DND-41 (cell line): ENCODE data around the gene POLE2.

Experiments used
- ATAC-seq: fragments of 200-7000 bp; cut with Tn5 transposase; 3 replicates; pipeline ENCODE4 v1.9.1; 2021; ENCODE audit warnings: low read depth; ENCODE audit not compliant: insufficient read depth
- DNase-seq: peaks from one replicate; pipeline ENCODE4 v3.0.0-alpha.2; 2020
- H2AFZ ChIP-seq: 2 replicates; pipeline ENCODE4 v1.6.0; 2012; ENCODE audit warnings: low read depth, low read length
- H3K27ac ChIP-seq: 2 replicates; pipeline ENCODE4 v1.5.1; 2012; ENCODE audit warnings: low read length, inconsistent platforms
- H3K27me3 ChIP-seq: fragments of 200-600 bp; sonication (generic); 2 replicates; pipeline ENCODE4 v1.6.0; 2012; ENCODE audit warnings: low read length, mild to moderate bottlenecking, inconsistent platforms; ENCODE audit not compliant: insufficient read depth, poor library complexity
- H3K36me3 ChIP-seq: 2 replicates; pipeline ENCODE4 v1.5.1; 2012; ENCODE audit warnings: low read length, inconsistent platforms; ENCODE audit not compliant: insufficient read depth
- H3K4me1 ChIP-seq: 2 replicates; pipeline ENCODE4 v1.5.1; 2012; ENCODE audit warnings: mild to moderate bottlenecking, low read length; ENCODE audit not compliant: insufficient read depth
- H3K4me2 ChIP-seq: 2 replicates; pipeline ENCODE4 v1.6.0; 2012; ENCODE audit warnings: mild to moderate bottlenecking, moderate library complexity, low read length, inconsistent platforms; ENCODE audit not compliant: insufficient read depth
- H3K4me3 ChIP-seq, 2 experiments: fragments of 200-600 bp in 1 of 2; shearing (Covaris generic) in 1 of 2; 2 replicates each; pipeline ENCODE4 v1.5.1; 2012 to 2016; ENCODE audit warnings: inconsistent platforms in 2 of 2, low read length in 2 of 2, mild to moderate bottlenecking in 2 of 2, low read depth in 1 of 2, moderate library complexity in 1 of 2
- H3K79me2 ChIP-seq: 2 replicates; pipeline ENCODE4 v1.6.0; 2012; ENCODE audit warnings: low read length, inconsistent platforms; ENCODE audit not compliant: insufficient read depth
- H3K9ac ChIP-seq: 2 replicates; pipeline ENCODE4 v1.6.0; 2012; ENCODE audit warnings: low read depth, mild to moderate bottlenecking, inconsistent platforms, low read length, moderate library complexity
- H3K9me3 ChIP-seq: 2 replicates; pipeline ENCODE4 v1.5.1; 2012; ENCODE audit warnings: low read length, moderate library complexity, mild to moderate bottlenecking, inconsistent platforms; ENCODE audit not compliant: insufficient read depth, severe bottlenecking
- H4K20me1 ChIP-seq: 2 replicates; pipeline ENCODE4 v1.6.0; 2012; ENCODE audit warnings: low read length; ENCODE audit not compliant: insufficient read depth
- CTCF ChIP-seq: IDR thresholded peaks from 2 replicates; pipeline ENCODE4 v1.5.1; 2012; ENCODE audit warnings: borderline replicate concordance, low read length, moderate library complexity, mild to moderate bottlenecking; ENCODE audit not compliant: poor library complexity, severe bottlenecking; ENCODE audit errors: extremely low read depth
- EZH2 ChIP-seq: IDR thresholded peaks from 3 replicates; pipeline ENCODE4 v1.6.1; 2012; ENCODE audit warnings: borderline replicate concordance, low read depth, mild to moderate bottlenecking, moderate library complexity, low read length, inconsistent platforms; ENCODE audit not compliant: severe bottlenecking

The POLE2 gene

GRCh38 chr14:49679271-49679670 lies 8.7 kb downstream of the POLE2 start:
- Histone ChIP-seq H3K4me3 (no peak overlapping the region), H3K79me2 (peaks cover 66% of the 10 kb centered on the region), H3K9ac (no peak overlapping the region), H3K9me3 (no peaks in the 10 kb centered on the region), H3K27me3 (no peaks in the 10 kb centered on the region), H3K36me3 (peaks cover 76% of the 10 kb centered on the region), H2AFZ (no peak overlapping the region), H3K27ac (no peak overlapping the region), H3K4me2 (no peak overlapping the region), H4K20me1 (peaks cover 7% of the 10 kb centered on the region; the same call in 1 of the 2 replicates), H3K4me1 (no peaks in the 10 kb centered on the region)
- TF ChIP-seq EZH2 (no peak), CTCF (no peak)
- no peak for ATAC-seq
- DNase-seq, result no peak

GRCh38 chr14:49677643-49678042 lies 10.4 kb downstream of the POLE2 start:
- Histone ChIP-seq H3K9me3 (no peaks in the 10 kb centered on the region), H3K4me2 (no peak overlapping the region), H3K9ac (no peak overlapping the region), H3K27ac (no peak overlapping the region), H3K4me3 (no peak overlapping the region), H3K27me3 (no peaks in the 10 kb centered on the region), H3K4me1 (no peaks in the 10 kb centered on the region), H3K79me2 (peaks cover 52% of the 10 kb centered on the region), H2AFZ (no peak overlapping the region), H4K20me1 (peaks cover 7% of the 10 kb centered on the region; the same call in 1 of the 2 replicates), H3K36me3 (peaks cover 79% of the 10 kb centered on the region)
- TF ChIP-seq CTCF (peak; percentile 26), EZH2 (no peak)
- ATAC-seq (peak; percentile 58; the same call in 2 of the 3 replicates), DNase-seq (no peak)

GRCh38 chr14:49673586-49673985 lies 14.4 kb downstream of the POLE2 start:
- no peaks in the 10 kb centered on the region for H3K27me3 ChIP-seq
- H3K27ac ChIP-seq, result no peak overlapping the region
- TF ChIP-seq CTCF, result no peak
- no peak for TF ChIP-seq EZH2
- H3K36me3 ChIP-seq, result peaks cover 68% of the 10 kb centered on the region
- no peaks in the 10 kb centered on the region for H3K9me3 ChIP-seq
- peaks cover 7% of the 10 kb centered on the region; the same call in 1 of the 2 replicates for H4K20me1 ChIP-seq
- H3K4me1 ChIP-seq, result no peaks in the 10 kb centered on the region
- H3K4me3 ChIP-seq, result no peak overlapping the region
- ATAC-seq (no peak), DNase-seq (no peak)
- no peak overlapping the region for H3K9ac ChIP-seq
- no peak overlapping the region for H2AFZ ChIP-seq
- no peak overlapping the region for H3K4me2 ChIP-seq
- H3K79me2 ChIP-seq, result peaks cover 22% of the 10 kb centered on the region

GRCh38 chr14:49670475-49670874 lies 17.5 kb downstream of the POLE2 start:
- H3K4me3 ChIP-seq, result no peak overlapping the region
- no peak overlapping the region for H3K4me2 ChIP-seq
- H3K4me1 ChIP-seq, result no peaks in the 10 kb centered on the region
- DNase-seq (no peak), ATAC-seq (no peak)
- no peaks in the 10 kb centered on the region for H3K9me3 ChIP-seq
- H2AFZ ChIP-seq, result no peak overlapping the region
- H3K27ac ChIP-seq, result no peak overlapping the region
- TF ChIP-seq CTCF, result no peak
- no peak for TF ChIP-seq EZH2
- H3K36me3 ChIP-seq, result peaks cover 63% of the 10 kb centered on the region
- H3K27me3 ChIP-seq, result no peaks in the 10 kb centered on the region
- no peaks in the 10 kb centered on the region; the same call in 1 of the 2 replicates for H3K79me2 ChIP-seq
- H3K9ac ChIP-seq, result no peak overlapping the region
- no peaks in the 10 kb centered on the region for H4K20me1 ChIP-seq
